Panc1 (cell line): ENCODE data around the gene TFEB.

Source experiments
- POLR2AphosphoS5 ChIP-seq: IDR thresholded peaks from 2 replicates; pipeline ENCODE4 v1.6.1; 2012; ENCODE audit warnings: mild to moderate bottlenecking, low read depth, low read length, moderate library complexity
- SIN3A ChIP-seq: IDR thresholded peaks from 2 replicates; pipeline ENCODE4 v1.6.1; 2012; ENCODE audit warnings: low read depth, mild to moderate bottlenecking, low read length, moderate library complexity, borderline replicate concordance; ENCODE audit not compliant: insufficient read depth
- TCF7L2 ChIP-seq: IDR thresholded peaks from 2 replicates; pipeline ENCODE4 v1.6.1; 2011; ENCODE audit warnings: mild to moderate bottlenecking, low read depth, low read length, inconsistent platforms
- TF ChIP-seq, protein P1 (sequence below), 2 experiments: IDR thresholded peaks; 2 replicates each; pipeline ENCODE4 v1.6.1; 2011 to 2012; ENCODE audit warnings: low read depth in 2 of 2, control low read depth in 1 of 2, low read length in 1 of 2, mild to moderate bottlenecking in 1 of 2, moderate library complexity in 1 of 2; ENCODE audit not compliant: insufficient read depth in 1 of 2
- TF ChIP-seq, protein P2 (sequence below): fragments of 450-650 bp; IDR thresholded peaks from 2 replicates; pipeline ENCODE4 v1.5.1; 2017; ENCODE audit warnings: mild to moderate bottlenecking

DNA sequence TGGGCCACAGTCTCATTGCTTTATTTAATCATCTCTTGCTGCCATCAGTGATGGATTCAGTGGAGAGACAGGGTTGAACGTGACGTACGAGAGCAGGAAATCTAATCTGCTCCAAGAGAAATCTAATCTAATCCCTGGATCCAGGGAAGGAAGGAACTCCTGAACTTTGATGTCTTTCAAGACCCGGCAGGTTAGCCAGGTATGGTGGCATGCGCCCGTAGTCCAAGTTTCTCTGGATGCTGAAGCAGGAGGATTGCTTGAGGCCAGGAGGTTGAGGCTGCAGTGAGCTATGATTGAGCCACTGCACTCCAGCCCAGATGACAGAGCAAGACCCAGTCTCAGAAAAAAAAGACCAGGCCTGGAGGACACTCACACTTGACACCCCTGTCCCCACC is 23.2 kb upstream of the TFEB start:
- TF ChIP-seq, protein P1, sequence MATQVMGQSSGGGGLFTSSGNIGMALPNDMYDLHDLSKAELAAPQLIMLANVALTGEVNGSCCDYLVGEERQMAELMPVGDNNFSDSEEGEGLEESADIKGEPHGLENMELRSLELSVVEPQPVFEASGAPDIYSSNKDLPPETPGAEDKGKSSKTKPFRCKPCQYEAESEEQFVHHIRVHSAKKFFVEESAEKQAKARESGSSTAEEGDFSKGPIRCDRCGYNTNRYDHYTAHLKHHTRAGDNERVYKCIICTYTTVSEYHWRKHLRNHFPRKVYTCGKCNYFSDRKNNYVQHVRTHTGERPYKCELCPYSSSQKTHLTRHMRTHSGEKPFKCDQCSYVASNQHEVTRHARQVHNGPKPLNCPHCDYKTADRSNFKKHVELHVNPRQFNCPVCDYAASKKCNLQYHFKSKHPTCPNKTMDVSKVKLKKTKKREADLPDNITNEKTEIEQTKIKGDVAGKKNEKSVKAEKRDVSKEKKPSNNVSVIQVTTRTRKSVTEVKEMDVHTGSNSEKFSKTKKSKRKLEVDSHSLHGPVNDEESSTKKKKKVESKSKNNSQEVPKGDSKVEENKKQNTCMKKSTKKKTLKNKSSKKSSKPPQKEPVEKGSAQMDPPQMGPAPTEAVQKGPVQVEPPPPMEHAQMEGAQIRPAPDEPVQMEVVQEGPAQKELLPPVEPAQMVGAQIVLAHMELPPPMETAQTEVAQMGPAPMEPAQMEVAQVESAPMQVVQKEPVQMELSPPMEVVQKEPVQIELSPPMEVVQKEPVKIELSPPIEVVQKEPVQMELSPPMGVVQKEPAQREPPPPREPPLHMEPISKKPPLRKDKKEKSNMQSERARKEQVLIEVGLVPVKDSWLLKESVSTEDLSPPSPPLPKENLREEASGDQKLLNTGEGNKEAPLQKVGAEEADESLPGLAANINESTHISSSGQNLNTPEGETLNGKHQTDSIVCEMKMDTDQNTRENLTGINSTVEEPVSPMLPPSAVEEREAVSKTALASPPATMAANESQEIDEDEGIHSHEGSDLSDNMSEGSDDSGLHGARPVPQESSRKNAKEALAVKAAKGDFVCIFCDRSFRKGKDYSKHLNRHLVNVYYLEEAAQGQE (IDR thresholded peaks at IDR 0.05; ENCODE audit: insufficient read depth in 1 of 2, low read depth in 2 of 2, low read length in 1 of 2): no peak
- TF ChIP-seq, protein P2, sequence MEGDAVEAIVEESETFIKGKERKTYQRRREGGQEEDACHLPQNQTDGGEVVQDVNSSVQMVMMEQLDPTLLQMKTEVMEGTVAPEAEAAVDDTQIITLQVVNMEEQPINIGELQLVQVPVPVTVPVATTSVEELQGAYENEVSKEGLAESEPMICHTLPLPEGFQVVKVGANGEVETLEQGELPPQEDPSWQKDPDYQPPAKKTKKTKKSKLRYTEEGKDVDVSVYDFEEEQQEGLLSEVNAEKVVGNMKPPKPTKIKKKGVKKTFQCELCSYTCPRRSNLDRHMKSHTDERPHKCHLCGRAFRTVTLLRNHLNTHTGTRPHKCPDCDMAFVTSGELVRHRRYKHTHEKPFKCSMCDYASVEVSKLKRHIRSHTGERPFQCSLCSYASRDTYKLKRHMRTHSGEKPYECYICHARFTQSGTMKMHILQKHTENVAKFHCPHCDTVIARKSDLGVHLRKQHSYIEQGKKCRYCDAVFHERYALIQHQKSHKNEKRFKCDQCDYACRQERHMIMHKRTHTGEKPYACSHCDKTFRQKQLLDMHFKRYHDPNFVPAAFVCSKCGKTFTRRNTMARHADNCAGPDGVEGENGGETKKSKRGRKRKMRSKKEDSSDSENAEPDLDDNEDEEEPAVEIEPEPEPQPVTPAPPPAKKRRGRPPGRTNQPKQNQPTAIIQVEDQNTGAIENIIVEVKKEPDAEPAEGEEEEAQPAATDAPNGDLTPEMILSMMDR: no peak
- TF ChIP-seq TCF7L2 (no peak), POLR2AphosphoS5 (no peak), SIN3A (no peak)
